IMR-90 (cell line): ENCODE measurements around the gene SBF1. TPM values are rescaled to one million over a fixed set of nuclear protein-coding genes. Genes with fewer than 3 reads are reported as not detected.

Experiments used
- ATAC-seq: fragments of 200-7000 bp; cut with Tn5 transposase; 2 replicates; pipeline ENCODE4 v1.9.1; 2020; ENCODE audit warnings: low read depth, mild to moderate bottlenecking, moderate library complexity
- BruUV-seq: library from RNA; stranded (reverse); fragments of 400-500 nt; replicated peaks from 2 replicates; lab custom pipeline; 2021; lab: Mats Ljungman, UMichigan
- CTCF ChIA-PET: fragments of 300-600 bp; formaldehyde crosslinking; extraction: SDS; loops from one replicate; lab custom pipeline; 2021; ENCODE audit warnings: antibody characterized with exemption; lab: Yijun Ruan, JAX
- POLR2A ChIA-PET: fragments of 300-600 bp; sonication (Branson Sonifier 250); formaldehyde crosslinking; loops from one replicate; lab custom pipeline; 2022; ENCODE audit warnings: antibody characterized with exemption; ENCODE audit not compliant: unreplicated experiment; lab: Charles Lee
- DNase-seq: peaks from one replicate; pipeline ENCODE4 v3.0.0; 2013
- H2AFZ ChIP-seq: replicated peaks from 2 replicates; pipeline ENCODE3; 2013; ENCODE audit warnings: low read length, mild to moderate bottlenecking; ENCODE audit not compliant: poor library complexity
- H2AK5ac ChIP-seq: 2 replicates; pipeline ENCODE4 v1.6.1; 2013; ENCODE audit warnings: low read depth, low read length, inconsistent platforms
- H2AK9ac ChIP-seq: replicated peaks from 2 replicates; pipeline ENCODE3; 2013; ENCODE audit warnings: mild to moderate bottlenecking, low read depth, low read length, moderate library complexity; ENCODE audit not compliant: poor library complexity
- H2BK120ac ChIP-seq: 2 replicates; pipeline ENCODE4 v1.6.1; 2013; ENCODE audit warnings: low read depth, low read length, inconsistent platforms
- H2BK15ac ChIP-seq: 3 replicates; pipeline ENCODE4 v1.6.1; 2013; ENCODE audit warnings: low read depth, low read length, inconsistent platforms
- H2BK20ac ChIP-seq: 2 replicates; pipeline ENCODE4 v1.6.1; 2013; ENCODE audit warnings: low read depth, mild to moderate bottlenecking, inconsistent platforms, low read length, moderate library complexity
- H2BK5ac ChIP-seq: 2 replicates; pipeline ENCODE4 v1.6.1; 2013; ENCODE audit warnings: mild to moderate bottlenecking, low read depth, low read length, inconsistent platforms; ENCODE audit not compliant: poor library complexity, severe bottlenecking
- H3K14ac ChIP-seq: replicated peaks from 2 replicates; pipeline ENCODE4 v1.6.1; 2013; ENCODE audit warnings: low read depth, low read length, inconsistent platforms
- H3K18ac ChIP-seq: 2 replicates; pipeline ENCODE4 v1.6.1; 2013; ENCODE audit warnings: low read depth, low read length, control low read depth
- H3K23ac ChIP-seq: 2 replicates; pipeline ENCODE4 v1.6.1; 2013; ENCODE audit warnings: low read depth, low read length, inconsistent platforms
- H3K27ac ChIP-seq: 2 replicates; pipeline ENCODE4 v1.5.1; 2013; ENCODE audit warnings: mild to moderate bottlenecking, control low read depth, low read length; ENCODE audit not compliant: insufficient read depth
- H3K27me3 ChIP-seq: 2 replicates; pipeline ENCODE4 v1.6.1; 2013; ENCODE audit warnings: low read length; ENCODE audit not compliant: control insufficient read depth, insufficient read depth
- H3K36me3 ChIP-seq: 2 replicates; pipeline ENCODE4 v1.6.1; 2013; ENCODE audit warnings: low read length, mixed read lengths; ENCODE audit not compliant: control insufficient read depth, insufficient read depth
- H3K4ac ChIP-seq: 2 replicates; pipeline ENCODE4 v1.6.1; 2013; ENCODE audit warnings: low read depth, low read length, inconsistent platforms
- H3K4me1 ChIP-seq: 2 replicates; pipeline ENCODE4 v1.6.1; 2013; ENCODE audit warnings: low read length, mixed read lengths; ENCODE audit not compliant: control insufficient read depth, insufficient read depth
- H3K4me2 ChIP-seq: 2 replicates; pipeline ENCODE4 v1.6.1; 2013; ENCODE audit warnings: low read depth, mild to moderate bottlenecking, control low read depth, low read length, moderate library complexity
- H3K4me3 ChIP-seq: 2 replicates; pipeline ENCODE4 v1.5.1; 2013; ENCODE audit warnings: low read depth, mild to moderate bottlenecking, control low read depth, low read length, moderate library complexity; ENCODE audit not compliant: insufficient read depth
- H3K56ac ChIP-seq: 2 replicates; pipeline ENCODE4 v1.6.1; 2013; ENCODE audit warnings: low read length, inconsistent platforms; ENCODE audit not compliant: insufficient read depth; ENCODE audit errors: extremely low read depth
- H3K79me1 ChIP-seq, 2 experiments: 2 replicates each; pipeline ENCODE4 v1.6.1; 2013; ENCODE audit warnings: low read length in 2 of 2, inconsistent platforms in 1 of 2, low read depth in 1 of 2
- H3K9ac ChIP-seq: 2 replicates; pipeline ENCODE4 v1.6.1; 2013; ENCODE audit warnings: low read depth, low read length, control low read depth
- H3K9me1 ChIP-seq: 2 replicates; pipeline ENCODE4 v1.6.1; 2013; ENCODE audit warnings: low read length, inconsistent platforms; ENCODE audit not compliant: insufficient read depth
- H3K9me3 ChIP-seq: 2 replicates; pipeline ENCODE4 v1.6.1; 2013; ENCODE audit warnings: low read length; ENCODE audit not compliant: control insufficient read depth, insufficient read depth
- H4K20me1 ChIP-seq: 2 replicates; pipeline ENCODE4 v1.6.1; 2013; ENCODE audit warnings: low read length, inconsistent platforms; ENCODE audit not compliant: insufficient read depth
- H4K5ac ChIP-seq: 2 replicates; pipeline ENCODE4 v1.6.1; 2013; ENCODE audit warnings: mild to moderate bottlenecking, low read depth, low read length, control low read depth
- H4K8ac ChIP-seq, 2 experiments: 2 replicates each; pipeline ENCODE4 v1.6.1; 2013; ENCODE audit warnings: low read depth in 2 of 2, low read length in 2 of 2, control low read depth in 1 of 2, inconsistent platforms in 1 of 2
- H4K91ac ChIP-seq: 2 replicates; pipeline ENCODE4 v1.6.1; 2013; ENCODE audit warnings: low read depth, low read length, inconsistent platforms; ENCODE audit not compliant: insufficient read depth
- MXI1 ChIP-seq: IDR thresholded peaks from 2 replicates; pipeline ENCODE4 v1.6.1; 2012; ENCODE audit warnings: low read depth, mild to moderate bottlenecking, low read length, moderate library complexity, borderline replicate concordance
- NFE2L2 ChIP-seq: fragments of 150-350 bp; IDR thresholded peaks from 2 replicates; pipeline ENCODE4 v1.6.1; 2016; ENCODE audit warnings: low read depth, mild to moderate bottlenecking, low read length
- POLR2A ChIP-seq: IDR thresholded peaks from 2 replicates; pipeline ENCODE4 v1.6.1; 2012; ENCODE audit warnings: mild to moderate bottlenecking, low read depth, low read length
- USF2 ChIP-seq: fragments of 150-350 bp; IDR thresholded peaks from 2 replicates; pipeline ENCODE4 v1.6.1; 2017; ENCODE audit warnings: mild to moderate bottlenecking, antibody characterized with exemption, low read length, low read depth
- WGBS, 2 experiments: methylation state at CpG; one replicate each; pipeline versions ENCODE4 v1.1.5 to v1.1.7; 2013; ENCODE audit warnings: missing lambda C conversion rate in 2 of 2; ENCODE audit not compliant: insufficient read length in 1 of 2; ENCODE audit errors: extremely low coverage in 2 of 2; 5-methylcytosine and 5-hydroxymethylcytosine counted together
- dilution Hi-C: fragments of 300-500 bp; cut with HindIII; formaldehyde crosslinking; loops from one replicate; pipeline ENCODE4 v1.14.3; 2018; ENCODE audit warnings: low sequenced_read_pairs; ENCODE audit not compliant: unreplicated experiment
- in situ Hi-C: fragments of 300-500 bp; cut with MboI; formaldehyde crosslinking; loops from 3 replicates; pipeline ENCODE4 v1.14.3; 2019; ENCODE audit warnings: low sequenced_read_pairs, inconsistent platforms, mixed read lengths
- intact Hi-C: fragments of 100-400 bp; cut with micrococcal nuclease; formaldehyde crosslinking; loops from 2 replicates; pipeline ENCODE4 v1.10.0; 2022
- polyA plus RNA-seq, 3 experiments: library from polyadenylated mRNA; depleted of rRNA; stranded (reverse); fragments of >200 nt; gene quantifications; 2 replicates each; pipeline ENCODE4 v1.2.3, GENCODE V29; 2012; ENCODE audit warnings: low replicate concordance in 1 of 3
- total RNA-seq: library from RNA; depleted of rRNA; stranded (reverse); fragments of >200 nt; gene quantifications from 2 replicates; pipeline ENCODE4 v1.2.3, GENCODE V29; 2012

SBF1 gene
- total and polyA plus RNA-seq, 2 of the 4 experiments (the other 2 are of a cell fraction), result 21.5 to 33.2 TPM

- WGBS, 2 experiments, result 88% methylated on average over 6 of the region's 24 CpGs; no CpG with 5 or more reads in 1 of the 2 experiments
- no peak overlapping the region for H2BK20ac ChIP-seq
- no peak overlapping the region for H2BK5ac ChIP-seq
- POLR2A ChIA-PET, result no interaction called here
- H2BK120ac ChIP-seq, result no peak overlapping the region
- BruUV-seq, result TSS peak; percentile 69
- no peak overlapping the region for H3K27ac ChIP-seq
- no peak overlapping the region for H2AFZ ChIP-seq
- H3K27me3 ChIP-seq, result no peaks in the 10 kb centered on the region
- no peak overlapping the region for H3K14ac ChIP-seq
- no peak overlapping the region for H3K18ac ChIP-seq
- no peak for ATAC-seq
- H3K9me3 ChIP-seq, result no peaks in the 10 kb centered on the region
- H3K4me1 ChIP-seq, result peaks cover 2% of the 10 kb centered on the region; the same call in 1 of the 2 replicates
- no peak for TF ChIP-seq NFE2L2
- no peak for TF ChIP-seq USF2
- no peak for TF ChIP-seq POLR2A
- TF ChIP-seq MXI1, result no peak
- H3K23ac ChIP-seq, result no peak overlapping the region
- no peaks in the 10 kb centered on the region; the same call in 1 of the 2 replicates for H4K20me1 ChIP-seq
- H3K9ac ChIP-seq, result no peak overlapping the region
- H3K56ac ChIP-seq, result no peak overlapping the region
- no peak overlapping the region for H3K4me2 ChIP-seq
- H3K4me3 ChIP-seq, result no peak overlapping the region
- CTCF ChIA-PET, result interaction anchor here (0.5 kb wide), 1 partner anchor 37 kb away, joined by 6 read pairs; no protein-coding TSS in a partner anchor
- no peak overlapping the region for H4K91ac ChIP-seq
- H3K79me1 ChIP-seq, result peaks cover 0 to 29% of the 10 kb centered on the region in 2 experiments; a peak in 3 of 4 replicates
- H4K5ac ChIP-seq, result no peak overlapping the region
- no peak overlapping the region for H2BK15ac ChIP-seq
- H3K9me1 ChIP-seq, result no peaks in the 10 kb centered on the region
- no peak overlapping the region for H2AK5ac ChIP-seq
- no peak for DNase-seq
- no peak overlapping the region for H4K8ac ChIP-seq
- intact Hi-C loops, result no loop called here
- in situ Hi-C loops, result no loop called here
- dilution Hi-C loops, result no loop called here
- H2AK9ac ChIP-seq, result no peak overlapping the region
- peaks cover 28% of the 10 kb centered on the region; the same call in 1 of the 2 replicates for H3K36me3 ChIP-seq
- H3K4ac ChIP-seq, result no peak overlapping the region
These were observed 28.0 kb upstream of the SBF1 start for GRCh38 chr22:50502628-50503474.
